UCSD-AML1 (cell line): ENCODE data around the gene CNOT3.
A peak's percentile ranks its signal among the peaks of the same experiment; 100 is the strongest.
"Not testable (repeated sequence)": the region's sequence is repeated elsewhere in the genome, so short reads cannot be mapped to it uniquely, and the experiment has no call there.

Source experiments
- DNase-seq: peaks from one replicate; lab custom pipeline; 2025; ENCODE audit not compliant: unreplicated experiment; lab: John Stamatoyannopoulos, UW

Gene CNOT3

DNA sequence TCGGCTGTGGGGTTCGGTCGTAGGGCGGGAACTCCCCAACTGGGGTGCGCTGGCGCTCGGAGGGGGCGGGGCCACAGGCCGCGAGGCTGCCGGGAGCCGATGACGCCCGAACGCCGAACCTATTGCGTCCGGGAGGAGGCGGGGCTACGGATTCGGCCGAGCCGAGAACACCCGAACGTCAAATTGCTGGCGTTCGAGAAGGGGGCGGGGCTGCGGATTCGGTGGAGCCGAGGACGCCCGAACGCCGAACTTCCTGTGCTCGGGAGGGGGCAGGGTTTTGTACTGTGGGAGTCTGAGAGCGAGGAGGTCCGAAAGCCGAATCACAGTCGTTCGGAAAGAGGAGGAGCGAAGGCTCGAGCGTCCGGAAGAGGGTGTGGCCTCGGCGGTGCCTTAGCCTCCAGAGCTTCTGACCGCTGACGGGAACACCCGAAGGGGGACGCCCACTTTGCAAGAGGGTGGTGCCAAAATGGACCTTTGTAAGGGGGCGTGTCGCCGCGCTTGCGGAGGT is 53.0 kb downstream of the CNOT3 start:
- peak; percentile 100 for DNase-seq

DNA sequence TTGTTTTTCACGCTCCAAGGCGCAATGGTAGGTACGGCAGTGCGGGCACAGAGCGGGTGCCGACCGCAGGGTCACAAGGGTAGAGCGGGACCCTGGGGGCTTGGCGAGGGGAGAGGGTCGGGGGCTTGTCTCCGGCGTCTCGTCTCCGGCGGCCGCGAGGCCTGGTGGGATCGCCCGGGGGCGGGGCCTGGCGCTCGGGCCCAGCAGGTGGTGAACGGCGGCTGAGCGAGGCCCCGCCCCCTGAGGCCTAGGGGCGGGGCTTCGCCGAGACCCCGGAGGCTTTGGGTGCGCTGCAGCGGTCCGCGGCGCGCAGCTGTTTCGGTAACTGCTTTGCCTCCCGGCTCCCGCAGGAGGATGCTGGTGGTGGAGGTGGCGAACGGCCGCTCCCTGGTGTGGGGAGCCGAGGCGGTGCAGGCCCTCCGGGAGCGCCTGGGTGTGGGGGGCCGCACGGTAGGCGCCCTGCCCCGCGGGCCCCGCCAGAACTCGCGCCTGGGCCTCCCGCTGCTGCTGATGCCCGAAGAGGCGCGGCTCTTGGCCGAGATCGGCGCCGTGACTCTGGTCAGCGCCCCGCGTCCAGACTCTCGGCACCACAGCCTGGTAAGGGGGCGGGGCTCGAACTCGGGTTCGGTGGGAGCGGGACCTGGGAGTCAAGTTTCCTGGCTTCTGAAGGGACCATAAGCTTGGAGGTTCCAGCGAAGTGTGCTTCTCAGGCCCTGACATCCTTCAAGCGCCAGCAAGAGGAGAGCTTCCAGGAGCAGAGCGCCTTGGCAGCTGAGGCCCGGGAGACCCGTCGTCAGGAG is 53.6 kb downstream of the CNOT3 start, which contains the start of gene TSEN34:
Gene TSEN34, plus strand, starts transcription at position 298 of the 800 bp plus-strand sequence. Its CDS starts 57 bp downstream, at position 355.
- DNase-seq = peak; percentile 95

DNA sequence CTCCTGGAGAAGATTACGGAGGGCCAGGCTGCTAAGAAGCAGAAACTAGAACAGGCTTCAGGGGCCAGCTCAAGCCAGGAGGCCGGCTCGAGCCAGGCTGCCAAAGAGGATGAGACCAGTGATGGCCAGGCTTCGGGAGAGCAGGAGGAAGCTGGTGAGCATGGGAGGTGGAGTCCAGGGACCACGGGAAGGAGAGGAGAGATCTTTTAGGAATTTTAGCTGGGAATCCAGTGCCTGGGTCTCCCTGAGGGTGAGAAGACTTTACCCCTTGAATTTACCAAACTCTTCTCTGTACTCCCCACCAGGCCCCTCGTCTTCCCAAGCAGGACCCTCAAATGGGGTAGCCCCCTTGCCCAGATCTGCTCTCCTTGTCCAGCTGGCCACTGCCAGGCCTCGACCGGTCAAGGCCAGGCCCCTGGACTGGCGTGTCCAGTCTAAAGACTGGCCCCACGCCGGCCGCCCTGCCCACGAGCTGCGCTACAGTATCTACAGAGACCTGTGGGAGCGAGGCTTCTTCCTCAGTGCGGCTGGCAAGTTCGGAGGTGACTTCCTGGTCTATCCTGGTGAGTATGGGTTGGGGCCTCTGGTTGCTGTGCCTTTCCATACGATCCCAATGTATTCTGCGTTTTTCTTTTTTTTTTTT is 54.4 kb downstream of the CNOT3 start:
- DNase-seq = no peak

DNA sequence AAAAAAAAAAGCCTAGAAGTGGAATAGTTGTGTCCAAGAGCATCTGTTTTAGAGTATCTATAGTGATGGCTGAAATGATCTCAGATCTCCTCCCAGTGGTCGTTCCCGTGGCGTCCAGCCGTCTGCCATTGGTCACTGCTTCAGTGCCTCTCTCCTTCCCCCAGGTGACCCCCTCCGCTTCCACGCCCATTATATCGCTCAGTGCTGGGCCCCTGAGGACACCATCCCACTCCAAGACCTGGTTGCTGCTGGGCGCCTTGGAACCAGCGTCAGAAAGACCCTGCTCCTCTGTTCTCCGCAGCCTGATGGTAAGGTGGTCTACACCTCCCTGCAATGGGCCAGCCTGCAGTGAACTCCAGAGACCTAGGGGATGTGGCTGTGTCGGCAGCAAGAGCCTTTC is 55.4 kb downstream of the CNOT3 start:
- DNase-seq = no peak

DNA sequence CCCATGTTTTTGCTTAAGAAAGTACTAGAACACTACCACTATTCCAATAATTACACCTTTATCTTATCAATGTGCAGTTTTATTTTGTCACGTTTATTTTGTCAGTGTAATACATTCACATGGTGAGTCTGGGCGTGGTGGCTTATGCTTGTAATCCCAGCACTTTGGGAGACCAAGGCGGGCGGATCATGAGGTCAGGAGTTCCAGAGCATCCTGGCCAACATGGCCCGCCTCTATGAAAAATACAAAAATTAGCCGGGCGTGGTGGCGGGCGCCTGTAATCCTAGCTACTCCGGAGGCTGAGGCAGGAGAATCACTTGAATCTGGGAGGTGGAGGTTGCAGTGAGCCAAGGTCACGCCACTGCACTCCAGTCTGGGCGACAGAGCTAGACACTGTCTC is 56.9 kb downstream of the CNOT3 start:
- not testable (repeated sequence) for DNase-seq

DNA sequence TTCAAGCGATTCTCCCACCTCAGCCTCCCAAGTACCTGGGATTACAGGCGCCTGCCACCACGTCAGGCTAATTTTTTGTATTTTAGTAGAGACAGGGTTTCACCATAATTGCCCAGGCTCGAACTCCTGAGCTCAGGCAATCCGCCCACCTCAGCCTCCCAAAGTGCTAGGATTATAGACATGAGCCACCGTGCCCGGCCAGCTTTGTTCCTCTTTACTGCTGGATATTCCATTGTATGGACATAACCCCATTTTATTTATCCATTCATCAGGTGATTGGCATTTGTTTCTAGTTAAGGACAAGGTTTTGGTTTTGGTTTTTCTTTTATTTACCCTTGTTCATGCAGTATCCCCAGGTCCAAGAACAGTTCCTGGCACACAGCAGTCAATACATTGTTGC is 59.0 kb downstream of the CNOT3 start:
- no peak for DNase-seq

DNA sequence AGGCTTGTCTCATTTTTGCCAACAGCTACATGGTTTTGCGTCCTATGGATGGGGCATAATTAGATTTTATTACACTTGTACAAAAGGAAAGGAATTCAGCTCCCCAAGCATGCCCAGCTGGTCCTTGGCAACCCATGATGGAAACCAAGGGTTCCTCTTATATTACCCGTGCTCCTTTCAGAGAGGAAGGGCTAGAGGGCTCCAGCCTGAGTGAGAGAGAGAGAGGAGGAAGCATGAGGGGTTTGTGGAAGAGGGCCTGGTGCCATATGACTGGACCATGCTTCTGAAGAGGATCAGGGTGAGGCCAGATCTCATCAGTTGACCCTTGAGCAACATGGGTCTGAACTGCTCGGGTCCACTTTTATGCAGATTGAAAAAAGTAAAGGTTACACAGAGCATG is 59.6 kb downstream of the CNOT3 start:
- no peak for DNase-seq

DNA sequence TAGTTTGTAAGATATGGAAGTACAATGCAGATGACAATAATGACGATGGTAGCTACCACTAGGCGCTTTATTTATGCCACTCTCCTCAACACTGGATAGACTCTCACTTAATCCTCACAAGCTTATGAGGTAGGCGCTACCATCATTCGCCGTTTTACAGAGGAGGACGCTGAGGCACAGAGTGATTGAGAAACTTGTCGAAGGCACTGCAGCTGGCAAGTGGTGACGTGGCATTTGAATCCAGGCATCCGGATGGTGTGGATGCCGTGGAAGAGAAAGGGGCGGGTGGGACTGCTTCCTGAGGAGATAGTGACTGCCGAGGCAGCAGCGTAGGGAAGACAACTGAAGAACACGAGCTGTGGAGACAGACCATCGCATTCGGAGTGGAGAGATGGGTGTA is 61.8 kb downstream of the CNOT3 start:
- DNase-seq = no peak

DNA sequence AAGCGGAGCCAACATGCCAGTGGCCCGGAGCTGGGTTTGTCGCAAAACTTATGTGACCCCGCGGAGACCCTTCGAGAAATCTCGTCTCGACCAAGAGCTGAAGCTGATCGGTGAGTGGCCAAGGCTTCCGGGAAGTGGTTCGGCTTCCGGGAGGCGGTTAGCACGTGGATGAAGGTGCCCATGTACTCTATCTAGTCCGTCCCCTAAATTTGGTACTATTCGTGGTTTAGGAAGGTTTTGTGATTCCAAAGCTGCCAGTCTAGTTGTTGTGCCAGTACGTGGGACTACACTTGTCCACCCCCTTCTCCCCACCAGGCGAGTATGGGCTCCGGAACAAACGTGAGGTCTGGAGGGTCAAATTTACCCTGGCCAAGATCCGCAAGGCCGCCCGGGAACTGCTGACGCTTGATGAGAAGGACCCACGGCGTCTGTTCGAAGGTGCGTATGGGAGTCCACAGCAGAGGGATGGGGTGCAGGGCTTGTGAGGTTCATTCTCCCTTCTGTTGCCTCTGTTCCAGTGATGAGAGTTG is 63.7 kb downstream of the CNOT3 start:
- no peak for DNase-seq

DNA sequence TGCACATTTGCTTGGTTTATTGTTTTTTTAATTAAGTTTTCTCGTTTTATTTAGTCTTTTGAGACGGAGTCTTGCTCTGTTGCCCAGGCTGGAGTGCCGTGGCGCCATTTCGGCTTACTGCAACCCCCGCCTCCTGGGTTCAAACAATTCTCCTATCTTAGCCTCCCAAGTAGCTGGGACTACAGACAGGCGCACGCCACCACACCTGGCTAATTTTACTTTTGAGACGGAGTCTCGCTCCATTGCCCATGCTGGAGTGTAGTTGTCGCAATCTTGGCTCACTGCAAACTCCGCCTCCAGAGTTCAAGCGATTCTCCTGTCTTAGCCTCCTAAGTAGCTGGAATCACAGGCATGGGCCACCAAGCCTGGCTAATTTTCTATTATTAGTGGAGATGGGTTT is 64.4 kb downstream of the CNOT3 start:
- DNase-seq = no peak

DNA sequence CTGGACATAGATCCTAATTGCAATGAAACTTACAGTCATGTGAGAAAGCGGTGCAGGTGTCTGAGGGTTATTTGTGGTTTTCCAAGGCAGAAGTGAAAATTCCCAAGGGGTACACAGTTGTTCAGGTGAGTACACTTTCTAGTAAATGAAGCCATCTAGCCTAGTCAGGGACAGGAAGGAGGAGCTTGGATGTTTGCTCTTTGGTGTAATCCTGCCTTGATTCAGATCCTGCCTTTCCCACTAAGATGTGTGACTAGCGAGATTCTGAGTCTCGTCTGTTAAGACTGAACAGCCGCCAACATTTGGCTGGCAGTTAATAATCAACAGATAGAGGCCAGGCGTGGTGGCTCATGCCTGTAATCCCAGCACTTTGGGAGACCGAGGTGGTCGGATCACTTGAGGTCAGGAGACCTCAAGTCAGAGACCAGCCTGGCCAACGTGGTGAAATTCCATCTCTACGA is 65.6 kb downstream of the CNOT3 start:
- no peak for DNase-seq

DNA sequence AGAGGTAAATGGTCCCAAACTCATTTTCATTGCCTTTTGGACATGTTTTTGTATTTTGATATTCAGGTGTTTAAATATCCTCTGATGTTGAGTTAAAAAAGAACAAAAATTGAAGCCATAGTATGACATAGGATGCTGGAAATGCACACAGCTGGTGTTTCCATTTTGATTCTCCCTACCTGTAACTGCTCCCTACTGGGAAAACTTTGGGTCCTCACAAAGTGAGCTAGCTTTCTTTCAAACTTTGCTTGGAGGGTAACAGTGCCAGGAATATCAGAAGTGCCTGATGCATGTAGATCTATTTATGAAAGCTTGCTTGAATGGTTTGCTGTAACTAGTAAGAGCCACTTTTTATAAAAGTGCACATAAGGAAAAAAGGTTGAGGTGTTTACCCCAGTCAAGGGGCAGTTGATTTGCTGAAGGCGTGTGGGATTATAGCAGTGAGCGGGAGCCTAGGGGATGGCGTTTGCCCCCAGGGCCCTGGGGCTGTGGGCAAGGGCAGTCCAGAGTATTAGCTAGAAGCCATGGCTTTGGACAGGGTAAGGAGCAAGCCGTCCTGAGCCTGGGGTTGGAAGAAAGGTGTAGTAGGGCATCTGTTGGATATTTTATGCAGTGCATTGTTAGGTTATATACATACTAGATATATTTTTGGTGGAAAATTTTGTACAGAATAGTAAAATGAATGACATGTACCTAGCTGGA is 67.4 kb downstream of the CNOT3 start:
- DNase-seq = no peak
